Fibroblast of mammary gland (primary cell): ENCODE data around the gene ORAI1.

Experiments
- DNase-seq: peaks from one replicate; pipeline ENCODE4 v3.0.0-alpha.2; 2010; ENCODE audit warnings: low read depth
- H3K4me3 ChIP-seq: 2 replicates; pipeline ENCODE4 v1.5.1; 2011; ENCODE audit warnings: low read depth, mild to moderate bottlenecking, low read length, moderate library complexity; ENCODE audit not compliant: control insufficient read depth
- CTCF ChIP-seq: conservative IDR thresholded peaks from 2 replicates; pipeline ENCODE4 v1.5.1; 2011; ENCODE audit warnings: low read depth, low read length, inconsistent platforms; ENCODE audit not compliant: control insufficient read depth, insufficient read depth

Gene ORAI1

GRCh38 chr12:121637231-121637914, 11.0 kb downstream of the ORAI1 start:
- no peak for DNase-seq
- no peak for TF ChIP-seq CTCF
- no peak overlapping the region for H3K4me3 ChIP-seq

- TF ChIP-seq CTCF = no peak
- no peak overlapping the region for H3K4me3 ChIP-seq
- DNase-seq = no peak
These were observed 12.2 kb downstream of the ORAI1 start for GRCh38 chr12:121638298-121639202.

GRCh38 chr12:121641343-121641630, 15.0 kb downstream of the ORAI1 start:
- TF ChIP-seq CTCF = no peak
- no peak for DNase-seq
- no peak overlapping the region for H3K4me3 ChIP-seq

- no peak for TF ChIP-seq CTCF
- no peak overlapping the region for H3K4me3 ChIP-seq
- DNase-seq = no peak
These were observed 22.2 kb downstream of the ORAI1 start for GRCh38 chr12:121648458-121649028.

GRCh38 chr12:121649322-121649721, 23.0 kb downstream of the ORAI1 start:
- TF ChIP-seq CTCF = no peak
- no peak overlapping the region for H3K4me3 ChIP-seq
- no peak for DNase-seq

GRCh38 chr12:121649819-121650353, 23.6 kb downstream of the ORAI1 start:
- no peak overlapping the region for H3K4me3 ChIP-seq
- no peak for DNase-seq
- TF ChIP-seq CTCF = no peak
